IPS-NIHi7 (cell line): ENCODE measurements around the gene KIAA1671.

ENCODE experiments used
- DNase-seq: peaks from one replicate; pipeline ENCODE4 v3.0.0; 2012; ENCODE audit warnings: mixed read lengths; ENCODE audit errors: extremely low spot score

The KIAA1671 gene

DNA sequence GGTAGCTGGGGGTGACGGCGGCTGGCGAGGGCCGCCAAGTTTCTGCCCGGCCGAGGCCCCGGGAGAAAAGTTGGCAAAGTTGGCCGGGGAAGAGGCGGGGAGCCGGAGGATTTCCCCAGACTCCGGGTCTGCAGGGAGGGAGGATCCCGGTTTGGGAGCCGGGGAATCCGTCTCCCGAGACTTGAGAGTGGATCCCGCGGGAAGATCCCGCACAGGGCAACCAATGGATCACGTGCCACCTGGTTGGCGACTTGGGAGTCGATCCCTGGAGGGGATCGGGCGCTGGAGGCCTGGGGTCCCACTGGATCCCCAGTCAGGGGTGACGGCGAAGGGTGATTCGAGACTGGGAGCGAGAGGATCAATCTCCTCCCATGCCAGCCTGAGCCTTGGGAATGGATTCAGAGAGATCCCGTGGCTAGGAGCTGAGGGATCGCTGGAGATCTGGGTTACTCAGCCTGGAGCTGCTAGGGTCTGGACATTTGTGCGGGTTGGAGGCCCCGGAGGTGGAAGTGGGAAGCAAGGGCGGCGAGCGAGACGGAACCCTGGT, 394 bp downstream of the KIAA1671 start:
- peak; percentile 73 for DNase-seq

- no peak for DNase-seq
Measured at GRCh38 chr22:24953384-24954113, 1.0 kb downstream of the KIAA1671 start.

GRCh38 chr22:24954114-24954463, 1.6 kb downstream of the KIAA1671 start:
- no peak for DNase-seq

DNA sequence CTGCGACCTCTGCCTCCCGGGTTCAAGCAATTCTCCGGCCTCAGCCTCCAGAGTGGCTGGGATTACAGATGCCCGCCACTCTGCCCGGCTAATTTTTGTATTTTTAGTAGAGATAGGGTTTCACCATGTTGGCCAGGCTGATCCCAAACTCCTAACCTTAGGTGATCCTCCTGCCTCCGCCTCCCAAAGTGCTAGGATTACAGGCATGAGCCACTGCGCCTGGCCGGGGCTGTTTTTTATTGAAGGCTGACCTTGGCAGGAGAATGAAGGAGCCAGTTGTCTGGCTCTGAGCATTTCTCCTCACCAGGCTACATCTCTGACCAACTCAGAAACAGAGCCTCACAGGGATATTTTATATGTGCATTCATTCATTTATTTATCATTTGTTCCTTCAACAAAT, 2.3 kb downstream of the KIAA1671 start:
- DNase-seq: no peak

- no peak for DNase-seq
Measured at GRCh38 chr22:24957043-24957442, 4.5 kb downstream of the KIAA1671 start.

DNA sequence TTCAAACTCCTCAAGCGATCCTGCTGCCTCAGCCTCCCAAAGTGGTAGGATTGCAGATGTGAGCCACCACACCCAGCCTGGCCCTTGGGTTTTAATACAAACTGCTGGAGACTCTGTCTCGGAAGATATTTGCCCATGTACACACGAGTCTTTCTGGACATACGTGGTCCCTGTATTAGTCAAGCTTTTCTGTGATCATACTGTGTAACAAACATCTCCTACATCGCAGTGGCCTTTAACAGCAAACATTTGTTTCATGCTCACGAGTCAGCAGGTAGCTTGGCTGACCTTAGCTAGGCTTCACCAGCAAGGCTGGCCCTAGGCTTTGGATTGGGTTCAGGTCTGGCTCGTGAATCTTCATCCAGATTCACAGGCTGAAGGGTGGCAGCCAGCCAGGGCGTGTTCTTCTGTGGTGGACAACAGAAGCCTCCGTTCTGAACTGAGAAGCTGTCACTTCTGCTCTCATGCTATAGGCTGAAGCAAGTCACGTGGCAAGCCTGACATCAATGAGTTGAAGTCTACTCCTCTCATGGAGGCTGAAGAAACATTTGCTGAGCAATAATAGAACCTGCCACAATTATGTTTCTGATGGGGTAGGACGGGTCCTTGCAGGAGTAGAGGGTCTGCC, 8.8 kb downstream of the KIAA1671 start:
- DNase-seq: no peak

- no peak for DNase-seq
Measured at GRCh38 chr22:24962094-24962493, 9.6 kb downstream of the KIAA1671 start.

- no peak for DNase-seq
Measured at GRCh38 chr22:24962835-24963234, 10.3 kb downstream of the KIAA1671 start.

- DNase-seq: no peak
Measured at GRCh38 chr22:24964441-24964840, 11.9 kb downstream of the KIAA1671 start.

DNA sequence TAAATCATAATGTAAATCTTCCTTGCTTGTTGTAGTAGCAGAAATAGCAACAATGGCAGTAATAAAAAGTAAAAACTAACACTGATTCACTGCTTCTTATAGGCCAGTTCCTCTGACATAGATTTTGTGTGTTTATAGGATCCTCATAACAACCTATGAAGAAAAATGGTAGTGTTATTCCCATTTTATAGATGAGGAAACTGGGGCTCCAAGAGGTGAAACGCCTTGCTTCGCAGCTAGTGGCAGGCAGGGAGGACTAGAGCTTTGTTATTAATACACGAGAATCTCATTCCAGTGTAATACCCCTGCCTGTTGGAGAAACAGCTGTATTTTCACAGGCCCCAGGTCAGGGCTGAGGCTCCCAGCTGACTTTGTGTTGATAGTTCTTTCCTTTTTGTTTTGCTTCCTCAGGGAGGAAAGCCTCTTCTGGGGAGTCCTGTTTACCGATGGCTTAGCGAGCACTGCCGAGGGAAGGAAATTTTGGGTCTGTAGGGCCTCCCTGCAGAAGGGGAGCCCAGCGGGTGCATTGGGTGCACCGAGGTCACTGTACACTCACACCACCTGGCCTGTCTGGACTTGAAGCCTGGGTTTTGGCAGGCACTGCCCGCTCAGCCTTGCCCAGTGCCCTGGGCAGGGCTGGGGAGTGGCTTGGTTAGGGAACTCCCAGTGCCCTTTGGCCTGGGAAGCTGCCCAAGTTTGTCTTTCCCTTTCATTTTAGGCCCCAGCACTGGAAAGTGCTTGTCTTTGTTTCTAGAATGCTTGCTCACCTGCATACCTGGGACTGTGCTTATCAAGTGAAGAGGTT, 13.5 kb downstream of the KIAA1671 start:
- no peak for DNase-seq

GRCh38 chr22:24968066-24968561, 15.6 kb downstream of the KIAA1671 start:
- DNase-seq: peak; percentile 69

DNA sequence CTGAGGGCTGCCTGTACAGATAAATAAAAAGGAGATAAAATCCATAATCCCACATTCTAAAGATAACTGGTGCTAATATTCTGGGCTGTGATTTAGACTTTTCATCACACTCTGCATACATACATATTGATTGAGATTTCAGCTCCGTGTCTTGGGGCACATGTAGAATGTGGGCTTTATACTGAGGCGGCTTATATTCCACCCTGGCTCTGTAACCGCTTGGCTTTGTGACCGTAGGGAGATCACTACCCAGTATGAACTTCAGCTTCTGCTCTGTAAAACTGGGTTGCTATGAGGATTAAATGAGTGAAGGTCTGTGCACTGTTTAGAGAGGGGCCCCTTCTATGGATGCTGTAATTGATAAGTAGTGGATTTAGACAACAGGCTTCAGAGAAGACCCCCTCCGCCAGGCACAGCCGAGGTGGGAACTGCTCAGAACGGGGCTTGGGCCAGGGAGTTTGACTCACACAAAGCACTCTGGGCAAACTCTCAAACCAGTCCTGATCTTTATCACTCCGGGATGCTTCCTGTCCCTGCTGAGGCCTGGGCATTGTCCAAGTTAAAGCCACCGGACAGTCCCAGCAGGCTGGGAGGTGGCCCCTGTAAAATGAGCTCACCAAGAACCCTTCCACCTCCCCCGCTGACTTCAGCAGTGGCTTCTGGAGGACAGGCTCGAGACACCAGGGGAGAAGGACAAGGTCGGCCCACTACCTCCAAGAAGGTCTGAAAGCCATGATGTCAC, 17.2 kb downstream of the KIAA1671 start:
- DNase-seq: no peak

DNA sequence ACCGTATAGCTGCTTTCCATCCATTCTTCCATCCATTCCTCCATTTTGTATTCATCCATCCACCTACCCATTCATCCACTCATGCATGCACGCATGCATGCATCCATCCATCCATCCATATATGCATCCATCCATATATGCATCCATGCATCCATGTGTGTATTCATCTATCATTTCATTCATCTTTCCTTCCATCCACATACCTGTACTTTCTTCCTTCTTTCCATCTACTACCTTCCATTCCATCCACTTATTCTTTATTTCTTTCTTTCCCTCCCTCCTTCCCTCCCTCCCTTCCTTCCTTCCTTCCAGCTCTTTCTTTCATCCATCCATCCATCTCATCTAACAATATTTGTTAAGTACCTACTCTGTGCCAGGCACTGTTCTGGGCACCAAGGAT, 19.9 kb downstream of the KIAA1671 start:
- no peak for DNase-seq

- DNase-seq: no peak
Measured at GRCh38 chr22:24973872-24974271, 21.4 kb downstream of the KIAA1671 start.

DNA sequence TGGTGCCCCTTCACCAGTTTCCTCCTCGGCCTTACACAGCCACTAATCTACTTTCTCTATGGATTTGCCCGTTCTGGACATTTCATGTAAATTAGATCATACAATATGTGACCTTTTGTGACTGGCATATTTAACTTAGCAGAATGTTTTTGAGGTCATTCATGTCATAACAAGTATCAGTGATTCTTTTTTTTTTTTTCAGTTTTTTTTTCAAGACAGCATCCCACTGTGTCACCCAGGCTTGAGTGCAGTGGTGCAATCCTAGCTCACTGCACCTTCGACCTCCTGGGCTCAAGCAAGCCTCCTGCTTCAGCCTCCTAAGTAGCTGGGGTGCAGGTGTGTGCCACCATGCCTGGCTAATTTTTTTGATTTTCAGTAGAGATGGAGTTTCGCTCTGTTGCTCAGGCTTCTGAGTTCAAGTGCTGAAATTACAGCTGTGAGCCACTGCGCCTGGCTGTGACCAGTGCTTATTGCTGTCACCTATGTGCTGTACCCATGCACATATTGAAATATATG, 22.7 kb downstream of the KIAA1671 start:
- DNase-seq: no peak

- DNase-seq: no peak
Measured at GRCh38 chr22:24975813-24976341, 23.4 kb downstream of the KIAA1671 start.

GRCh38 chr22:24976442-24977218, 24.1 kb downstream of the KIAA1671 start:
- DNase-seq: no peak

GRCh38 chr22:24977370-24978221, 25.1 kb downstream of the KIAA1671 start:
- no peak for DNase-seq

DNA sequence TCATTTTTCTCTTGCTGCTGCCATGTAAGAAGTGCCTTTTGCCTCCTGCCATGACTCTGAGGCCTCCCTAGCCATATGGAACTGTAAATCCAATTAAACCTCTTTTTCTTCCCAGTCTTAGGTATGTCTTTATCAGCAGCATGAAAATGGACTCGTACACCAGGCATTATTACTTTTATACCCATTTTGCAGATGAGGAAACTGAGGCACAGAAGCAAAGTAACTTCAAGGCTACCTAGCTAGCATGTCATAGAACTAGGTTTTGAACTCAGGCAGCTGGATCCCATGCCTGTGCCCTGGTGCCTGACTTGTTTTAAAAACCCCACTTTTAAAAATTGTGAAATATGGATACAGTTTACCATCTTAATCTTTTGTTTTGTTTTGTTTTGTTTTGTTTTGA, 25.8 kb downstream of the KIAA1671 start:
- DNase-seq: no peak
